Hepatocyte (in vitro differentiated cells): ENCODE data around the gene CLEC16A.

Experiments used
- EZH2 ChIP-seq: fragments of 200-600 bp; sonication (generic); IDR thresholded peaks from 2 replicates; pipeline ENCODE4 v1.6.1; 2016; ENCODE audit warnings: antibody characterized with exemption, mild to moderate bottlenecking, borderline replicate concordance
- EZH2phosphoT487 ChIP-seq: fragments of 200-600 bp; sonication (generic); IDR thresholded peaks from one replicate; pipeline ENCODE4 v1.6.1; 2018; ENCODE audit warnings: antibody characterized with exemption, mild to moderate bottlenecking, low read depth, moderate library complexity; ENCODE audit not compliant: unreplicated experiment, severe bottlenecking
- TF ChIP-seq, protein P1 (sequence below): fragments of 200-600 bp; sonication (generic); IDR thresholded peaks from 2 replicates; pipeline ENCODE4 v1.5.1; 2016; ENCODE audit warnings: antibody characterized with exemption, mild to moderate bottlenecking; ENCODE audit not compliant: poor library complexity

DNA sequence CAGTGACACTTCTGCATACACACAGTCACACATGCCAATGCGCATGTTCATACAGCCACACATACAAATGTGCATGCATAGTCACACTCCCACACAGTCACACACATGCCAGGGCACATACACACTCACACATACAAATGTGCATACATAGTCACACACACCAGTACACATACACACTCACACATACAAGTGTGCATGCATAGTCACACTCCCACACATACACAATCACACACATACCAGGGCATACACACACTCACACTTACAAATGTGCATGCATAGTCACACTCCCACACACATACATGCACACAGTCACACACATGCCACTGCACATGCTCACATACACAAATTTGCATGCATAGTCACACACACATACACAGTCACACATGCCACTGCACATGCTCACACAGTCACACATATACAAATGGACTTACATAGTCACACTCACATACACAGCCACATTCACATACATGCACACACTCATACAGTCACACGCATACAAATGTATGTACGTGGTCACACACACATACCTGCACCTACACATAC, 227.5 kb downstream of the CLEC16A start:
- TF ChIP-seq EZH2: no peak
- TF ChIP-seq, protein P1, sequence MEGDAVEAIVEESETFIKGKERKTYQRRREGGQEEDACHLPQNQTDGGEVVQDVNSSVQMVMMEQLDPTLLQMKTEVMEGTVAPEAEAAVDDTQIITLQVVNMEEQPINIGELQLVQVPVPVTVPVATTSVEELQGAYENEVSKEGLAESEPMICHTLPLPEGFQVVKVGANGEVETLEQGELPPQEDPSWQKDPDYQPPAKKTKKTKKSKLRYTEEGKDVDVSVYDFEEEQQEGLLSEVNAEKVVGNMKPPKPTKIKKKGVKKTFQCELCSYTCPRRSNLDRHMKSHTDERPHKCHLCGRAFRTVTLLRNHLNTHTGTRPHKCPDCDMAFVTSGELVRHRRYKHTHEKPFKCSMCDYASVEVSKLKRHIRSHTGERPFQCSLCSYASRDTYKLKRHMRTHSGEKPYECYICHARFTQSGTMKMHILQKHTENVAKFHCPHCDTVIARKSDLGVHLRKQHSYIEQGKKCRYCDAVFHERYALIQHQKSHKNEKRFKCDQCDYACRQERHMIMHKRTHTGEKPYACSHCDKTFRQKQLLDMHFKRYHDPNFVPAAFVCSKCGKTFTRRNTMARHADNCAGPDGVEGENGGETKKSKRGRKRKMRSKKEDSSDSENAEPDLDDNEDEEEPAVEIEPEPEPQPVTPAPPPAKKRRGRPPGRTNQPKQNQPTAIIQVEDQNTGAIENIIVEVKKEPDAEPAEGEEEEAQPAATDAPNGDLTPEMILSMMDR: no peak
- TF ChIP-seq EZH2phosphoT487: no peak
